ENCODE data around the gene EIF2AK2.

EIF2AK2 gene

GRCh38 chr2:37192551-37192950 lies 35.8 kb upstream of the EIF2AK2 start:
- FAIRE-seq = no peak
- TF ChIP-seq PAX5 (IDR thresholded peaks at IDR 0.05; ENCODE audit: insufficient read depth, low read length, severe bottlenecking) (no peak), POLR2A (IDR thresholded peaks at IDR 0.05; ENCODE audit: low read depth, low read length) (no peak), POLR2AphosphoS5 (IDR thresholded peaks at IDR 0.05; ENCODE audit: low read depth, low read length) (no peak), TAF1 (IDR thresholded peaks at IDR 0.05; ENCODE audit: low read depth, low read length) (no peak), POU2F2 (IDR thresholded peaks at IDR 0.05; ENCODE audit: low read depth, low read length) (no peak), SPI1 (IDR thresholded peaks at IDR 0.05; ENCODE audit: low read depth, low read length) (no peak)
- DNase-seq (ENCODE audit: insufficient read length, low spot score) = no peak

- no peak for FAIRE-seq
- TF ChIP-seq SPI1 (IDR thresholded peaks at IDR 0.05; ENCODE audit: low read depth, low read length) (no peak), POLR2A (IDR thresholded peaks at IDR 0.05; ENCODE audit: low read depth, low read length) (no peak), TAF1 (IDR thresholded peaks at IDR 0.05; ENCODE audit: low read depth, low read length) (no peak), POU2F2 (IDR thresholded peaks at IDR 0.05; ENCODE audit: low read depth, low read length) (no peak), PAX5 (IDR thresholded peaks at IDR 0.05; ENCODE audit: insufficient read depth, low read length, severe bottlenecking) (no peak), POLR2AphosphoS5 (IDR thresholded peaks at IDR 0.05; ENCODE audit: low read depth, low read length) (no peak)
- DNase-seq (ENCODE audit: insufficient read length, low spot score) = no peak
Measured at GRCh38 chr2:37191747-37192146, 35.0 kb upstream of the EIF2AK2 start.

GRCh38 chr2:37191253-37191652 lies 34.5 kb upstream of the EIF2AK2 start:
- FAIRE-seq (no peak), DNase-seq (ENCODE audit: insufficient read length, low spot score) (no peak)
- no peak for TF ChIP-seq POLR2A (IDR thresholded peaks at IDR 0.05; ENCODE audit: low read depth, low read length)
- TF ChIP-seq POLR2AphosphoS5 (IDR thresholded peaks at IDR 0.05; ENCODE audit: low read depth, low read length) = no peak
- TF ChIP-seq TAF1 (IDR thresholded peaks at IDR 0.05; ENCODE audit: low read depth, low read length) = no peak

GRCh38 chr2:37190290-37190689 lies 33.5 kb upstream of the EIF2AK2 start:
- DNase-seq (ENCODE audit: insufficient read length, low spot score) (no peak), FAIRE-seq (no peak)
- TF ChIP-seq TAF1 (IDR thresholded peaks at IDR 0.05; ENCODE audit: low read depth, low read length) (no peak), POU2F2 (IDR thresholded peaks at IDR 0.05; ENCODE audit: low read depth, low read length) (no peak)

- DNase-seq (ENCODE audit: insufficient read length, low spot score) (no peak), FAIRE-seq (no peak)
- TF ChIP-seq TAF1 (IDR thresholded peaks at IDR 0.05; ENCODE audit: low read depth, low read length) = no peak
- no peak for TF ChIP-seq POLR2AphosphoS5 (IDR thresholded peaks at IDR 0.05; ENCODE audit: low read depth, low read length)
- TF ChIP-seq PAX5 (IDR thresholded peaks at IDR 0.05; ENCODE audit: insufficient read depth, low read length, severe bottlenecking) = no peak
- no peak for TF ChIP-seq SPI1 (IDR thresholded peaks at IDR 0.05; ENCODE audit: low read depth, low read length)
- no peak for TF ChIP-seq POLR2A (IDR thresholded peaks at IDR 0.05; ENCODE audit: low read depth, low read length)
- no peak for TF ChIP-seq POU2F2 (IDR thresholded peaks at IDR 0.05; ENCODE audit: low read depth, low read length)
Measured at GRCh38 chr2:37189452-37190153, 32.8 kb upstream of the EIF2AK2 start.

- no peak for FAIRE-seq
- no peak for DNase-seq (ENCODE audit: insufficient read length, low spot score)
- no peak for TF ChIP-seq SPI1 (IDR thresholded peaks at IDR 0.05; ENCODE audit: low read depth, low read length)
- TF ChIP-seq TAF1 (IDR thresholded peaks at IDR 0.05; ENCODE audit: low read depth, low read length) = no peak
- no peak for TF ChIP-seq PAX5 (IDR thresholded peaks at IDR 0.05; ENCODE audit: insufficient read depth, low read length, severe bottlenecking)
- no peak for TF ChIP-seq POLR2A (IDR thresholded peaks at IDR 0.05; ENCODE audit: low read depth, low read length)
- no peak for TF ChIP-seq POU2F2 (IDR thresholded peaks at IDR 0.05; ENCODE audit: low read depth, low read length)
- TF ChIP-seq POLR2AphosphoS5 (IDR thresholded peaks at IDR 0.05; ENCODE audit: low read depth, low read length) = no peak
Measured at GRCh38 chr2:37188570-37188969, 31.8 kb upstream of the EIF2AK2 start, which contains the start of gene SULT6B1. Gene SULT6B1 (minus strand): TSS chr2:37188670. CDS start chr2:37188640, 30 bp downstream.

GRCh38 chr2:37181726-37182684 lies 25.2 kb upstream of the EIF2AK2 start:
- no peak for TF ChIP-seq POLR2AphosphoS5 (IDR thresholded peaks at IDR 0.05; ENCODE audit: low read depth, low read length)
- no peak for TF ChIP-seq SPI1 (IDR thresholded peaks at IDR 0.05; ENCODE audit: low read depth, low read length)
- TF ChIP-seq PAX5 (IDR thresholded peaks at IDR 0.05; ENCODE audit: insufficient read depth, low read length, severe bottlenecking) = no peak
- TF ChIP-seq TAF1 (IDR thresholded peaks at IDR 0.05; ENCODE audit: low read depth, low read length) = no peak
- no peak for TF ChIP-seq POU2F2 (IDR thresholded peaks at IDR 0.05; ENCODE audit: low read depth, low read length)
- no peak for TF ChIP-seq POLR2A (IDR thresholded peaks at IDR 0.05; ENCODE audit: low read depth, low read length)
- no peak for FAIRE-seq
- no peak for DNase-seq (ENCODE audit: insufficient read length, low spot score)

- DNase-seq (ENCODE audit: insufficient read length, low spot score) (no peak), FAIRE-seq (no peak)
- no peak for TF ChIP-seq SPI1 (IDR thresholded peaks at IDR 0.05; ENCODE audit: low read depth, low read length)
- TF ChIP-seq POLR2A (IDR thresholded peaks at IDR 0.05; ENCODE audit: low read depth, low read length) = no peak
- TF ChIP-seq POU2F2 (IDR thresholded peaks at IDR 0.05; ENCODE audit: low read depth, low read length) = no peak
- no peak for TF ChIP-seq TAF1 (IDR thresholded peaks at IDR 0.05; ENCODE audit: low read depth, low read length)
- TF ChIP-seq POLR2AphosphoS5 (IDR thresholded peaks at IDR 0.05; ENCODE audit: low read depth, low read length) = no peak
- no peak for TF ChIP-seq PAX5 (IDR thresholded peaks at IDR 0.05; ENCODE audit: insufficient read depth, low read length, severe bottlenecking)
Measured at GRCh38 chr2:37180640-37181039, 23.9 kb upstream of the EIF2AK2 start.

GRCh38 chr2:37180006-37180639 lies 23.3 kb upstream of the EIF2AK2 start:
- FAIRE-seq = no peak
- DNase-seq (ENCODE audit: insufficient read length, low spot score) = no peak
- TF ChIP-seq SPI1 (IDR thresholded peaks at IDR 0.05; ENCODE audit: low read depth, low read length) (no peak), PAX5 (IDR thresholded peaks at IDR 0.05; ENCODE audit: insufficient read depth, low read length, severe bottlenecking) (no peak), POLR2AphosphoS5 (IDR thresholded peaks at IDR 0.05; ENCODE audit: low read depth, low read length) (no peak), POLR2A (IDR thresholded peaks at IDR 0.05; ENCODE audit: low read depth, low read length) (no peak), POU2F2 (IDR thresholded peaks at IDR 0.05; ENCODE audit: low read depth, low read length) (no peak)
